Heart right ventricle (tissue), 16 donors: Measurements from ENCODE around the gene MMP23B. TPM values are rescaled to one million over a fixed set of nuclear protein-coding genes. Genes with fewer than 3 reads are reported as not detected.

Experiments
- ATAC-seq, 8 donors: fragments of 200-7000 bp; cut with Tn5 transposase; one replicate each; pipeline ENCODE4 v1.9.1; 2020; ENCODE audit warnings: mild to moderate bottlenecking in 8 of 8, moderate library complexity in 8 of 8, moderate number of reproducible peaks in 1 of 8
- DNase-seq, 2 donors: peaks; one replicate each; pipeline ENCODE4 v3.0.0-alpha.2; 2020
- H3K27ac ChIP-seq, 10 donors: fragments of 200-600 bp; sonication (generic) in 2 of 10; one replicate each; pipeline versions ENCODE4 v1.5.0 to v1.8.0; 2020 to 2022; ENCODE audit warnings: mild to moderate bottlenecking in 3 of 10
- H3K27me3 ChIP-seq, 7 donors: fragments of 200-600 bp; one replicate each; pipeline ENCODE4 v1.8.0; 2021 to 2022; ENCODE audit warnings: mild to moderate bottlenecking in 2 of 7
- H3K36me3 ChIP-seq, 9 donors: fragments of 200-600 bp; sonication (generic) in 1 of 9; one replicate each; pipeline versions ENCODE4 v1.5.0 to v1.8.0; 2020 to 2022; ENCODE audit warnings: mild to moderate bottlenecking in 2 of 9
- H3K4me1 ChIP-seq, 9 donors: fragments of 200-600 bp; sonication (generic) in 1 of 9; one replicate each; pipeline versions ENCODE4 v1.5.0 to v1.8.0; 2020 to 2022; ENCODE audit warnings: mild to moderate bottlenecking in 4 of 9
- H3K4me3 ChIP-seq, 10 donors: fragments of 200-600 bp; sonication (generic) in 2 of 10; one replicate each; pipeline versions ENCODE4 v1.5.0 to v1.8.0; 2020 to 2022; ENCODE audit warnings: mild to moderate bottlenecking in 7 of 10, moderate library complexity in 2 of 10
- H3K9me3 ChIP-seq, 11 donors: fragments of 200-600 bp in 10 of 11; sonication (generic) in 2 of 11; one replicate each; pipeline versions ENCODE4 v1.5.0 to v1.8.0; 2013 to 2022; ENCODE audit warnings: mild to moderate bottlenecking in 2 of 11, control low read depth in 1 of 11, moderate library complexity in 1 of 11
- WGBS, 2 donors: extraction: QIAGEN DNeasy Blood & Tissue Kit; methylation state at CpG; one replicate each; pipeline ENCODE4 v1.1.7; 2013; ENCODE audit warnings: inconsistent platforms in 1 of 2; 5-methylcytosine and 5-hydroxymethylcytosine counted together
- intact Hi-C, 10 donors: fragments of 100-400 bp; cut with DNase I; formaldehyde crosslinking; loops; one replicate each; pipeline versions ENCODE4 v1.11.1 to v1.14.2; 2022
- polyA plus RNA-seq, 2 donors: library from polyadenylated mRNA; stranded (reverse); fragments of 200-250 nt; gene quantifications; one replicate each; pipeline ENCODE4 v1.2.3, GENCODE V29; 2013
- total RNA-seq, 10 donors: library from RNA; stranded (reverse); fragmentation: NEBNext Ultra II Directional in 3 of 10; extraction: Animal tissue kit (Norgen Biotek cat#: 25700) in 3 of 10; gene quantifications; one replicate each; pipeline versions ENCODE4 v1.2.1 to v1.2.4, GENCODE V29; 2021 to 2023
- TF ChIP-seq, protein P1 (sequence below), 9 donors: fragments of 200-600 bp; sonication (generic) in 2 of 9; IDR thresholded peaks; one replicate each; pipeline versions ENCODE4 v1.5.0 to v1.8.0; 2021 to 2022; ENCODE audit warnings: antibody characterized with exemption in 9 of 9, mild to moderate bottlenecking in 5 of 9, moderate library complexity in 1 of 9
- donor health status: Arrhythmogenic right ventricular cardiomyopathy.
- donor health status: ischemic (EF 13 %, LVEDD 7.1; RV severe dilation, severe dysfunction).
- donor health status: healthy with polysubstance abuse.
- donor health status: DM: no; HTN: yes; CAD: no.
- donor health status: DM: no; HTN: no; CAD: no.
- donor health status: ischemic (EF 25% LVEDD 6.9; RV normal size, moderate dysfunction).
- donor health status: ischemic (EF 25% LVEDD 5.7; RV mildly dilated, moderate dysfunction).
- donor health status: healthy.
- donor health status: DM: yes; HTN: yes; CAD: no.
- donor health status: Ischemic cardiomyopathy.
- donor health status: ischemic (EF 35%, LVEDD 5.7; RV mildly dilated, moderate dysfunction).
- donor health status: nonischemic (EF 11% LVEDD 7.7; RV severe dilation, severe dysfunction).
- donor health status: DM: yes; HTN: yes; CAD: no.
- donor health status: PGD.
- donor health status: ischemic (EF 29% LVEDD 5.4; RV normal size, mild dysfunction).
- donor health status: nonischemic (EF 23%, LVEDD 6.1; RV moderate dilation, normal function).

MMP23B gene
- total and polyA plus RNA-seq, 12 donors: 14.2 to 113 (median 63.1) TPM

DNA sequence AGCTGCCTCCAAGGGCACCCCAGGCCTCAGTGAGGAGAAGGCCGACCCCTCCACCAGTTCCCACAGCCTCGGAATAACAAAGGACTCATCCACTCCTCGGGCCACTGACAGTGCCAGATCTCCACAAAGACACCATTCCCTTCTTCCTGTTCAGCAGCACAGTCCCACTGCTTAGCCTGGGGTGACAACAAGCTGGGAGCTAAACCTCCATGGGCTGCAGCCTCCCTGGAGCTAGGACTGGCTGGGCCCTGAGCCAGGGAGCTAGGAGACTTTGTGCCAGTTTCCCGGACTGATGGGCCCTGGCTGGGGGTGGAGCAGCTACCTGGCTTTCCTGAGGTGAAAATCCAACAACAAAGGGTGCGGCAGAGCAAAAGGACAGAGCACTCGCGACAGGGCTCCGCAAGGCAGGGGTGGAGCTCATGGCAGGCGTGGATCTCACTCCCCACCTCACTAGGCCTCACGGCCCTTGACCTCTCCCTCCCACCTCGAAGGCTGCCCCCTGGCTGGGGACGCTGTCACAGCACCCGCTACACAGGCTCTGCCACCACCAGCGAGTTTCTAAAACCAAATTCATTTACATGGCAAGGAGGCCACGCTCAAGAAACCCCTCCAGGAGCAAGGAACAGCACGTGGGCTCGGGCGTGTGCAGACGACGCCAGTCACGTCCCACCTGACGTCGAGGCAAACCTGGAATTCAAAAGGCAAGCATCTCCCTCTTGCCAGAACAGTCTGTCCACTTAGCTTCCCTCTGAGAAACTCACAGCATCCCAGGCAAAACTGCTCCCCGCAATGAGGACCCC, 46.8 kb downstream of the MMP23B start:
- WGBS, 2 donors: 68 to 71% methylated on average over 24 of the region's 24 CpGs
- peaks cover 0 to 28% (median 0%) of the 10 kb centered on the region in 9 donors for H3K36me3 ChIP-seq
- H3K27ac ChIP-seq: peak overlapping the region in 8 of 10 donors; percentile 3 to 83 (median 58)
- ATAC-seq (peak in 7 of 8 donors; percentile 11 to 64 (median 31)), DNase-seq (peak in 1 of 2 donors; percentile 15)
- peaks cover 3 to 40% (median 15%) of the 10 kb centered on the region in 9 donors for H3K4me1 ChIP-seq
- no peak overlapping the region for H3K4me3 ChIP-seq
- H3K9me3 ChIP-seq: no peaks in the 10 kb centered on the region
- H3K27me3 ChIP-seq: no peaks in the 10 kb centered on the region
- intact Hi-C loops: no loop called here
- TF ChIP-seq, protein P1, sequence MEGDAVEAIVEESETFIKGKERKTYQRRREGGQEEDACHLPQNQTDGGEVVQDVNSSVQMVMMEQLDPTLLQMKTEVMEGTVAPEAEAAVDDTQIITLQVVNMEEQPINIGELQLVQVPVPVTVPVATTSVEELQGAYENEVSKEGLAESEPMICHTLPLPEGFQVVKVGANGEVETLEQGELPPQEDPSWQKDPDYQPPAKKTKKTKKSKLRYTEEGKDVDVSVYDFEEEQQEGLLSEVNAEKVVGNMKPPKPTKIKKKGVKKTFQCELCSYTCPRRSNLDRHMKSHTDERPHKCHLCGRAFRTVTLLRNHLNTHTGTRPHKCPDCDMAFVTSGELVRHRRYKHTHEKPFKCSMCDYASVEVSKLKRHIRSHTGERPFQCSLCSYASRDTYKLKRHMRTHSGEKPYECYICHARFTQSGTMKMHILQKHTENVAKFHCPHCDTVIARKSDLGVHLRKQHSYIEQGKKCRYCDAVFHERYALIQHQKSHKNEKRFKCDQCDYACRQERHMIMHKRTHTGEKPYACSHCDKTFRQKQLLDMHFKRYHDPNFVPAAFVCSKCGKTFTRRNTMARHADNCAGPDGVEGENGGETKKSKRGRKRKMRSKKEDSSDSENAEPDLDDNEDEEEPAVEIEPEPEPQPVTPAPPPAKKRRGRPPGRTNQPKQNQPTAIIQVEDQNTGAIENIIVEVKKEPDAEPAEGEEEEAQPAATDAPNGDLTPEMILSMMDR (IDR thresholded peaks at IDR 0.05): peak in 6 of 9 donors; percentile 12 to 55 (median 36)

DNA sequence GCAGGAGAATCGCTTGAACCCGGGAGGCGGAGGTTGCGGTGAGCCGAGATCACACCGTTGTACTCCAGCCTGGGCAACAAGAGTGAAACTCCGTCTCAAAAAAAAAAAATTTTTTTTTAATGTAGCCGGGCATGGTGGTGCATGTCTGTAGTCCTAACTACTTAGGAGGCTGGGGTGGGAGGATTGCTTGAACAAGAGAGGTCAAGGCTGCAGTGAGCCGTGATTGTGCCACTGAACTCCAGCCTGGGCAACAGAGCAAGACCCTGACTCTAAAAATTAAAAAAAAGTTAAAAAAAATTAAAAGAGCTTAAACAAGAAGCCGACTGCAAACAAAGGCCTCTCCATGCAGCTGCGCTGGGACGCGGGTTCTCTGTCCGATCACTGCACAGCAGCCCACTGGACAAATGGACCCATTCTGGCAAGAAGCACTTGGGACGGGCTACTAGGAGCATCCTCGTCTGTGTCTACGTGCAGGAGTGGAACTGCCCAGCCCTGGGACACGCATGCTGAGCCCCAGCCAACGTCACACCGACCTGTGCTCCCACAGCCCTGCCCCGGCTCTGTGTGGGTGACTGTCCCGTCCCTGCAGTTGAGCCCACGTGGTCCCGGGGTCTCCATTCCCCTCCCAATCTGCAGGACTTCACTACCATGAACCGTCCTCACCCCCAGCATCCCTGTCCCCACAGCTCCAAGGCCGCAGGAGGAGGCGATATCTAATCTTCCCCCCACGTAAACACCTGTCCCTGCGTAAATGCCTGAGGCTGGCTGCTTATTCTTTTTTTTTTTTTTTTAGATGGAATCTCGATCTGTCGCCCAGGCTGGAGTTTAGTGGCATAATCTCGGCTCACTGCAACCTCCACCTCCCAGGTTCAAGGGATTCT, 48.3 kb downstream of the MMP23B start:
- no peaks in the 10 kb centered on the region for H3K9me3 ChIP-seq
- peaks cover 3 to 47% (median 15%) of the 10 kb centered on the region in 9 donors for H3K4me1 ChIP-seq
- no peaks in the 10 kb centered on the region for H3K27me3 ChIP-seq
- DNase-seq (peak in 1 of 2 donors; percentile 6), ATAC-seq (no peak)
- H3K36me3 ChIP-seq: peaks cover 0 to 33% (median 0%) of the 10 kb centered on the region in 9 donors
- H3K4me3 ChIP-seq: no peak overlapping the region
- intact Hi-C loops: no loop called here
- WGBS, 2 donors: 91% methylated on average over 32 of the region's 32 CpGs
- TF ChIP-seq, protein P1 (IDR thresholded peaks at IDR 0.05): no peak
- H3K27ac ChIP-seq: peak overlapping the region in 1 of 10 donors; percentile 10

DNA sequence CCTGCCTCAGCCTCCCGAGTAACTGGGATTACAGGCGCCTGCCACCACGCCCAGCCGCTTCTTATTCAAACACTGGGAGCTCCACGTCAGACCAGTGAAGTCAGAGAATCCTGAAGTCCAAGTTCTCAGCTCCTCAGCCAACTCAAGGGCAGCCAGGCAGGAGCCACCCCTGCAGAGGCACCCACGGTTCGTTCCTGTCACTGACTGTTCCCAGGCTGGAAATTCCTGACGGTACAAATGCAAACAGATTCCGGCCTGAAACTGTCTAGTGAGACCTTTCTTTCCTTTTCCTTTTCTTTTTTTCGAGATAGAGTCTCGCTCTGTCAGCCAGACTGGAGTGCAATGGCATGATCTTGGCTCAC, 48.9 kb downstream of the MMP23B start:
- Histone ChIP-seq H3K4me3 (no peak overlapping the region), H3K27me3 (no peaks in the 10 kb centered on the region), H3K9me3 (no peaks in the 10 kb centered on the region), H3K27ac (peak overlapping the region in 1 of 10 donors; percentile 10), H3K4me1 (peaks cover 3 to 53% (median 16%) of the 10 kb centered on the region in 9 donors), H3K36me3 (peaks cover 0 to 38% (median 0%) of the 10 kb centered on the region in 9 donors)
- peak in 1 of 2 donors; percentile 3 for DNase-seq
- TF ChIP-seq, protein P1 (IDR thresholded peaks at IDR 0.05): no peak
- ATAC-seq: no peak
- WGBS, 2 donors: 72 to 78% methylated on average over 11 of the region's 11 CpGs
- intact Hi-C loops: no loop called here
